ENCODE results near the gene LARGE1. TPM values are rescaled to one million over a fixed set of nuclear protein-coding genes. Genes with fewer than 3 reads are reported as not detected.

Gene LARGE1
- total and polyA plus RNA-seq, 9 of the 15 experiments (the other 6 are each of a cell fraction or from before 2014, with no cell fraction given), result 0.01 to 0.66 (median 0.14) TPM; not detected in 2

DNA sequence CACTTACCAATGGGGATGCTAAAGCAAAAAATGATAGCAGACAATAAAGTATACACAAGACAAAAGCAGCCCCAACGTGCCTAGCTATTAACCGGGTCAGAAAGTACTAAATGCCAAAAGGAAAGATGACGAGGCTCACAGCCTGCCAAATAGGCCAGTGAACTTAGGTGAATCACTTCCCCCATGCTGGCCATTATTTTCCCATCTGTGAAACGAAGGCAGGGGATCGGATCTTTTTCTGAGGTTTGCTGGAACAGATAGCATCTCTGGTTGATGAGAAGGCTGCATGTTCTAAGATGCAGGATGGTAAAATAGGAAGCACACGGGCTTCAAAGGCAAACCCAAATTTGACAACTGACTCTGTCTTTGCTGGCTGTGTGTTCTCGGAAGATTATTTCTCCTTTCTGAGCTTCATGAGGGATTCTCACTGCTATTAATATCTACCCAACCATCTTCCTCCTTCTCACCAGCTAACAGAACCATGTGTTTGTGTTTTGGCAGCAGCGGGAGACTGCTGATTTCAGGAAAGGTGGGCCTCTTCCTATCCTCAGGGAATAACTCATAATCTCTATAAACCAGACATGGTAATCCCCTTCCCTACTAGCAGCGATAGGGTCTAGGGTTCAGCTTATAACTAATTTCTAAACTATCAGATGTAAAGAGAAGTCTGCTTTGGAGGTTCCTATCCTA, 390.7 kb downstream of the LARGE1 start:
- no peak overlapping the region for H3K27ac ChIP-seq (ENCODE audit: extremely low read depth, low read depth, low read length)
- no peak overlapping the region for H3K4me3 ChIP-seq
- FAIRE-seq, result no peak
- intact Hi-C loops (cut with micrococcal nuclease), result no loop called here
- H3K27me3 ChIP-seq (ENCODE audit: control insufficient read depth in 2 of 2, insufficient read depth in 2 of 2, low read length in 2 of 2), result no peaks in the 10 kb centered on the region
- H3K4me2 ChIP-seq (ENCODE audit: insufficient read depth, low read length), result no peak overlapping the region
- 0% methylated on average over 8 of the region's 9 CpGs for WGBS (ENCODE audit: insufficient coverage, low coverage, missing lambda C conversion rate)
- POLR2A ChIA-PET, result no interaction called here
- no peak overlapping the region for H2AFZ ChIP-seq (ENCODE audit: low read depth, low read length)
- no peaks in the 10 kb centered on the region for H4K20me1 ChIP-seq (replicated peaks; ENCODE audit: control insufficient read depth, insufficient read depth, low read length)
- no peak for DNase-seq (ENCODE audit: extremely low read depth in 1 of 4, low spot score in 3 of 4)
- no peaks in the 10 kb centered on the region for H3K79me2 ChIP-seq (ENCODE audit: control insufficient read depth, insufficient read depth, low read length)
- H3K36me3 ChIP-seq (ENCODE audit: control insufficient read depth, insufficient read depth, low read length), result no peaks in the 10 kb centered on the region
- no TSS peak for BruUV-seq (replicated peaks)
- H3K9me1 ChIP-seq (ENCODE audit: control insufficient read depth, insufficient read depth, low read length), result no peaks in the 10 kb centered on the region
- H3K9me3 ChIP-seq (replicated peaks; ENCODE audit: control insufficient read depth, insufficient read depth, low read depth, low read length), result no peaks in the 10 kb centered on the region
- in situ Hi-C loops (cut with MboI), result no loop called here
- H3K9ac ChIP-seq (ENCODE audit: insufficient read depth in 1 of 2, low read depth in 2 of 2, low read length in 2 of 2), result no peak overlapping the region
- ATAC-seq, result no peak
- CTCF ChIA-PET (ENCODE audit: low intra/inter-chr PET ratio), result no interaction called here
- H3K4me1 ChIP-seq (replicated peaks in 1 of 2; ENCODE audit: control insufficient read depth in 2 of 2, insufficient read depth in 2 of 2, low read length in 2 of 2), result no peaks in the 10 kb centered on the region
- TF ChIP-seq, protein P1, sequence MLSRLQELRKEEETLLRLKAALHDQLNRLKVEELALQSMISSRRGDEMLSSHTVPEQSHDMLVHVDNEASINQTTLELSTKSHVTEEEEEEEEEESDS (CRISPR knock-in tag; IDR thresholded peaks at IDR 0.05), result no peak
- TF ChIP-seq ZMIZ1 (IDR thresholded peaks at IDR 0.05; ENCODE audit: low read depth in 2 of 2, low read length in 2 of 2) (no peak), CBX1 (IDR thresholded peaks at IDR 0.05; ENCODE audit: low read depth) (no peak), POU5F1 (IDR thresholded peaks at IDR 0.05; ENCODE audit: borderline replicate concordance, low read depth, low read length, partially characterized antibody) (no peak), ARID1B (IDR thresholded peaks at IDR 0.05) (no peak), RAD21 (CRISPR knock-in tag; conservative IDR thresholded peaks at IDR 0.05 in 1 of 2, IDR thresholded peaks at IDR 0.05 in 1 of 2) (no peak), ESRRA (IDR thresholded peaks at IDR 0.05; ENCODE audit: borderline replicate concordance, low read depth) (no peak), ZNF695 (CRISPR knock-in tag; IDR thresholded peaks at IDR 0.05) (no peak), MTA2 (IDR thresholded peaks at IDR 0.05; ENCODE audit: low read depth) (no peak), UBTF (IDR thresholded peaks at IDR 0.05; ENCODE audit: borderline replicate concordance in 1 of 2, low read depth in 2 of 2, low read length in 2 of 2) (no peak), ZEB2 (IDR thresholded peaks at IDR 0.05) (no peak)
- TF ChIP-seq, protein P2, sequence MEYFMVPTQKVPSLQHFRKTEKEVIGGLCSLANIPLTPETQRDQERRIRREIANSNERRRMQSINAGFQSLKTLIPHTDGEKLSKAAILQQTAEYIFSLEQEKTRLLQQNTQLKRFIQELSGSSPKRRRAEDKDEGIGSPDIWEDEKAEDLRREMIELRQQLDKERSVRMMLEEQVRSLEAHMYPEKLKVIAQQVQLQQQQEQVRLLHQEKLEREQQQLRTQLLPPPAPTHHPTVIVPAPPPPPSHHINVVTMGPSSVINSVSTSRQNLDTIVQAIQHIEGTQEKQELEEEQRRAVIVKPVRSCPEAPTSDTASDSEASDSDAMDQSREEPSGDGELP (CRISPR knock-in tag; IDR thresholded peaks at IDR 0.05; ENCODE audit: borderline replicate concordance), result no peak
- TF ChIP-seq, protein P3, sequence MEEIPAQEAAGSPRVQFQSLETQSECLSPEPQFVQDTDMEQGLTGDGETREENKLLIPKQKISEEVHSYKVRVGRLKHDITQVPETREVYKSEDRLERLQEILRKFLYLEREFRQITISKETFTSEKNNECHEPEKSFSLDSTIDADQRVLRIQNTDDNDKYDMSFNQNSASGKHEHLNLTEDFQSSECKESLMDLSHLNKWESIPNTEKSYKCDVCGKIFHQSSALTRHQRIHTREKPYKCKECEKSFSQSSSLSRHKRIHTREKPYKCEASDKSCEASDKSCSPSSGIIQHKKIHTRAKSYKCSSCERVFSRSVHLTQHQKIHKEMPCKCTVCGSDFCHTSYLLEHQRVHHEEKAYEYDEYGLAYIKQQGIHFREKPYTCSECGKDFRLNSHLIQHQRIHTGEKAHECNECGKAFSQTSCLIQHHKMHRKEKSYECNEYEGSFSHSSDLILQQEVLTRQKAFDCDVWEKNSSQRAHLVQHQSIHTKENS (CRISPR knock-in tag; IDR thresholded peaks at IDR 0.05), result no peak

Data from K562 (cell line).